Activated T-cell treated with anti-CD3 and anti-CD28 coated beads, Interleukin-2, amount 50 U/mL, for 4 hours (primary cell): ENCODE results near the gene KLF2. TPM values are rescaled to one million over a fixed set of nuclear protein-coding genes. Genes with fewer than 3 reads are reported as not detected.
"Not testable (repeated sequence)": the region's sequence is repeated elsewhere in the genome, so short reads cannot be mapped to it uniquely, and the experiment has no call there.

Source experiments
- ATAC-seq, 2 donors: fragments of 200-7000 bp; cut with Tn5 transposase; one replicate each; pipeline ENCODE4 v1.10.0; 2021
- DNase-seq: peaks from one replicate; pipeline ENCODE4 v3.0.0-alpha.2; 2020
- H3K27me3 Mint-ChIP-seq: one replicate; pipeline ENCODE4 v1.8.0; 2021; ENCODE audit warnings: low read depth, mixed read lengths
- H3K36me3 Mint-ChIP-seq: one replicate; pipeline ENCODE4 v1.8.0; 2022; ENCODE audit warnings: mixed read lengths; ENCODE audit not compliant: insufficient read depth
- H3K4me1 Mint-ChIP-seq: one replicate; pipeline ENCODE4 v1.8.0; 2021; ENCODE audit warnings: low read depth, mixed read lengths
- H3K4me3 Mint-ChIP-seq: one replicate; pipeline ENCODE4 v1.8.0; 2021; ENCODE audit warnings: mild to moderate bottlenecking, moderate library complexity, mixed read lengths
- H3K9me3 Mint-ChIP-seq: one replicate; pipeline ENCODE4 v1.8.0; 2021; ENCODE audit warnings: mixed read lengths
- total RNA-seq, 3 donors: library from RNA; stranded (reverse); gene quantifications; one replicate each; pipeline ENCODE4 v1.2.1, GENCODE V29; 2021

Gene KLF2
- total RNA-seq, 3 donors from 2014 or later = 1.4 to 2.5 (median 2.4) TPM

DNA sequence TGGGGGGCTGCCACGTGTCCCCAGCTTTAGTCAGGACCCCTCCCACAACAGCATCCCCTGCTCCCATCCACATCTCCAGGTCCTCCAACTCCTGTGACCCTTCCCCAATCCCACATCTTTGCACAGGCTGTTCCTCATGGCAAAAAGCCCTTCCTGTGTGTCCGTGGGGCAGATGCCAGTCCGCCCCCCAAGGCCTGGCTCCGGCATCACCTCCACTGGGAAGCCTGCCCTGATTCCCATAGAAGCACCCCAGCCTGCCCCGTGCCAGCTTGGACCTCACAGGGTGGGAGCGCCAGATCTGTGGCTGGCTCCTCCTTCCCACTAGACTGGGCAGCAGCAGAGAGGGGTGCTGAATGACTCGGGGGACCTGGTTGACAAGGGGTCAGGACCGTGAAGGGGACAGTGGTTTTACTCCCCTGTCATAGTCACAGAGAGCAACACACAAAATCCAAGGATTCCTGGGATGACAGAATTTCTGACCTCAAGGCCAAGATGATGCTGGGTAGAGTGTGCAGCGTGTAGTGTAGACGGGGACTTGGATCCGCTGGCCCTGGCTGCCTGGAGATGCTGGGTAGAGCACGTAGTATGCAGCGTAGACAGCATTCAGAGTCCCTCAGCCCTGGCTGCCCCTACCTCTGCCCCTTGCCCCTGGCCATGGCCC is 13.3 kb downstream of the KLF2 start:
- ATAC-seq = no peak
- no peaks in the 10 kb centered on the region for H3K9me3 Mint-ChIP-seq
- H3K4me3 Mint-ChIP-seq = peak overlapping the region; percentile 73
- H3K36me3 Mint-ChIP-seq = no peaks in the 10 kb centered on the region
- peaks cover 62% of the 10 kb centered on the region for H3K4me1 Mint-ChIP-seq
- no peak for DNase-seq
- H3K27me3 Mint-ChIP-seq = no peaks in the 10 kb centered on the region

DNA sequence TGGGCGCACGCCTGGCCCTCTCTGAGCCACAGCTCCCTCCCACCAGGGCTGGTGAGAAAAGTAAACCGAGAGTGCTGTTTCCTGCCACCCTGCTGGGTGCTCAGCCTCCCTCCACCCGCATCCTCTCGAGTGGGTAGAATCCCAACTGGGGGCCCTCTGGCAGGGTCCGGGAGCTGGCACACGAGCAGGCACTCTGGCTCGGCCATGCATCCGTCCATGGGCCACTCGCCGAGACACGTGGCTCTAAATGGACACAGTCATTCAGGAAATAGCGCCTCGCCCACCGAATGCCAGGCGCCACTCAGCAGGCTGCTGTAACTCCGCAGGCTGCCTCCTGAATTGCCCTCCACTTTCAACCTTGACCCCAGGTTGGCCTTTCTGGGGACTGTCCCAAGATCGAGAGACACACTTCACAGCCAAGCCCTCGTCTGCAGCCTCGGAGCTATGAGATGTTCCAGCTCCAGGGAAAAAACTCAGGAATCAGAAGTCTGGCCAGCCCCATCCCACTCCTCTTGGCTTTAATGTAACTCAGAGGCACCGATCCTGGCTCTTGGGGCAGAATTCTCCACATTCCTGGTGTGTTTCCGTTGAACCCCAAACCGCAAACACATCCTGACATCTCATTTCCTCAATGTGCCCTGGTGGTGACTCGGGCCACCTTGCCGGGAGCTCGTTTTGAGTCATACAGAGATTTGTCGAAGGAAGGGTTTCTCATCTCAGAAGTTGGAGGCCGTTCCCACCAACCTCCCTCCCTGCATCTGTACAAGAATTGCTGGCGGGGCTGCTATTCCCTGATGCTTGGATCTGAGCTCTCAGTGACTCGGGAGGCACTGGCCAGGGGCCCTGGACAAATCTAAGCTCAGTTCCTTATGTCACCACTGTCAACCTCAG is 14.1 kb downstream of the KLF2 start:
- H3K4me1 Mint-ChIP-seq = peaks cover 66% of the 10 kb centered on the region
- peak; percentile 41 for DNase-seq
- no peaks in the 10 kb centered on the region for H3K9me3 Mint-ChIP-seq
- peak overlapping the region; percentile 73 for H3K4me3 Mint-ChIP-seq
- H3K27me3 Mint-ChIP-seq = no peaks in the 10 kb centered on the region
- peak; percentile 63 to 72 for ATAC-seq
- H3K36me3 Mint-ChIP-seq = no peaks in the 10 kb centered on the region

DNA sequence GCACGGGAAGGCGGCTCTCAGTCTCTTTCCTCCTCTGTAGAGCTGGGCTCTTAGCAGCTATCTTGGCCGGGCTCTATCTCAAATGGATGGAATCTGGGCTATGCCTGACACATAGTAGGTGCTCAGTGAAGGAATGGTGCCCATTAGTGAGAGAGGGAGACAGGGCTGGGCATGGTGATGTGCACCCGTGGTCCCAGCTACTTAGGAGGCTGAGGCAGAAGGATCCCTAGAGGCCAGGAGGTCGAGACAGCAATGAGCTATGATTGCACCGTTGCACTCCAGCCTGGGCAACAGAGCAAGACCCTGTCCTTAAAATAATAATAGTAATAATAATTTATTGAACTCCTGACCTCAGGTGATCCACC is 14.7 kb downstream of the KLF2 start:
- DNase-seq (no peak), ATAC-seq (peak in 1 of 2 donors; percentile 1)
- Mint-ChIP-seq H3K9me3 (no peaks in the 10 kb centered on the region), H3K36me3 (no peaks in the 10 kb centered on the region), H3K4me3 (peak overlapping the region; percentile 73), H3K4me1 (peaks cover 63% of the 10 kb centered on the region), H3K27me3 (no peaks in the 10 kb centered on the region)

GRCh38 chr19:16340092-16340491 is 15.5 kb downstream of the KLF2 start:
- Mint-ChIP-seq H3K4me1 (peaks cover 59% of the 10 kb centered on the region), H3K4me3 (no peak overlapping the region), H3K27me3 (no peaks in the 10 kb centered on the region), H3K9me3 (no peaks in the 10 kb centered on the region), H3K36me3 (no peaks in the 10 kb centered on the region)
- DNase-seq = no peak
- no peak for ATAC-seq

- no peak for ATAC-seq
- H3K4me1 Mint-ChIP-seq = peaks cover 59% of the 10 kb centered on the region
- no peaks in the 10 kb centered on the region for H3K9me3 Mint-ChIP-seq
- H3K27me3 Mint-ChIP-seq = no peaks in the 10 kb centered on the region
- no peaks in the 10 kb centered on the region for H3K36me3 Mint-ChIP-seq
- no peak overlapping the region for H3K4me3 Mint-ChIP-seq
- DNase-seq = no peak
Measured at GRCh38 chr19:16340654-16341053, 16.0 kb downstream of the KLF2 start.

DNA sequence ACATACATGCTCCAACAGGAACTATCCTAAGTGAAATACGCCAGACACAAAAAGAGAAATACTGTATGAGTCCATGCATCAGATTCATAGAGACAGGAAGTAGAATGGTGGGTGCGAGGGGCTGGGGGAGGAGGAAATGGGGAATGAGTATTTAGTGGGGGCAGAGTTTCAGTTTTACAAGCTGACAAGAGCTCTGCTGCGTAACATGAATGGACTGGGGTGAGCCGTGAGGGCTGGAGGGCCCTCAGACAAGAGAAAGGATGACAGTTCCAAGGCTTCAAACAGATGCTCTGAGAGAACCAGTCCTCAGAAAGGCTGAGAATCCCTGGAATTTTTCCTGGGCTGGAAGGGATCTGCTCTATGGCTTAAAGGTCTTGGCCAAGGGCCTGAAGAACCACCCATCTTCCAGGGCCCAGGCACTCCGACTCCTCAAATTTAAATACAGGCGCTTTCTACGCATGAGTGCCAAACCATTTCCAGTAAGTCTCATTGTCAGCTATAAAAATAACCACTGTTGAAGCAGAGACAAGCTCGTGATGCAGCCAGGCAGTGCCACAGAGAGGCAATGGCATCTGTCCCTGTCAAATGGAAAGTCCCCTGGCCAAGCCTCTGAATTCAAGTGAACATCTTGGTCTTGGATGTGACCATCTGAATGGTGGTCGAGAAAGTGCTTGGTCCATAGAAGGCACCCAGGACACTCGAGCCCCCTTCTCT is 17.5 kb downstream of the KLF2 start:
- peak; percentile 30 for DNase-seq
- H3K27me3 Mint-ChIP-seq = no peaks in the 10 kb centered on the region
- ATAC-seq = peak; percentile 74 to 76
- H3K4me1 Mint-ChIP-seq = peaks cover 55% of the 10 kb centered on the region
- no peaks in the 10 kb centered on the region for H3K36me3 Mint-ChIP-seq
- no peaks in the 10 kb centered on the region for H3K9me3 Mint-ChIP-seq
- H3K4me3 Mint-ChIP-seq = peak overlapping the region; percentile 70

DNA sequence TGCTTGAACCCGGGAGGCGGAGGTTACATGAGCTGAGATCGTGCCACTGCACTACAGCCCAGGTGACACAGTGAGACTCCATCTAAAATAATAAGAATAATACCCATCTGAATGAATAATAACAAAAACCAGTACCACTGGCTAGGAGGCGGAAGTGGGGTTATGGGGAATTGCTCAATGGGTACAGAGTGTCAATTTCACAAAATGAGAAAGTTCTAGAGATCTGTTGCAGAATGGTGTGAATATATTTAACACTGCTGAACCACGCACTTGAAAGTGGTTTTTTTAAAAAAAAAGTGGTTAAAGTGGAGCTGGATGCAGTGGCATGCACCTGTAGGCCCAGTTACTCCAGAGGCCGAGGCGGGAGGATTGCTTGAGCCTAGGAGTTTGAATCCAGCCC is 18.5 kb downstream of the KLF2 start:
- Mint-ChIP-seq H3K27me3 (no peaks in the 10 kb centered on the region), H3K36me3 (no peaks in the 10 kb centered on the region), H3K4me1 (peaks cover 50% of the 10 kb centered on the region), H3K4me3 (no peak overlapping the region), H3K9me3 (no peaks in the 10 kb centered on the region)
- no peak for DNase-seq
- ATAC-seq = no peak

DNA sequence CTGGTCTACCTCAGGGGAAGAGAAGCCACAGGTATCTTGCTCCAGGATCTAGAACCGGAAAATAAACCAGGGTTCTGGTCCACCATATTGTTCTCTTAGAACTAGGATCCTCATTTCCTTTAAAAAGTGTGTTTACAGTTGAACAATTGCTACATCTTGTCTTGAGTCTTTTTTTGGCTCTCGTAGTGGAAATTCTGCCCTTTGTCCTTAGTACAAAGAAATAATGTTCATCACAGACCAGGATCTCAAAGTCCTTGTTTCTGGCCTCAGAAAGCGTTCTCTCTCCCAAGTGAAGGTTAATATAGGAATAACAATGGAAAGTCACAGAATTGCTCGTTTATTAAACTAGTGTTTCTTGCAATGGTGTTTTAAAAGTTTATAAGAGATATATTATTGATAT is 20.8 kb downstream of the KLF2 start:
- DNase-seq (no peak), ATAC-seq (no peak)
- peaks cover 36% of the 10 kb centered on the region for H3K4me1 Mint-ChIP-seq
- H3K36me3 Mint-ChIP-seq = peaks cover 2% of the 10 kb centered on the region
- H3K4me3 Mint-ChIP-seq = no peak overlapping the region
- H3K9me3 Mint-ChIP-seq = no peaks in the 10 kb centered on the region
- no peaks in the 10 kb centered on the region for H3K27me3 Mint-ChIP-seq

GRCh38 chr19:16347099-16347498 is 22.5 kb downstream of the KLF2 start:
- H3K9me3 Mint-ChIP-seq, H3K36me3 Mint-ChIP-seq: not testable (repeated sequence)
- H3K4me1 Mint-ChIP-seq = peaks cover 35% of the 10 kb centered on the region

GRCh38 chr19:16347706-16348105 is 23.1 kb downstream of the KLF2 start:
- ATAC-seq = no peak
- no peaks in the 10 kb centered on the region for H3K9me3 Mint-ChIP-seq
- H3K36me3 Mint-ChIP-seq = peaks cover 2% of the 10 kb centered on the region

More at GRCh38 chr19:16347099-16347498, 22.5 kb downstream of the KLF2 start:
- H3K4me3 Mint-ChIP-seq, H3K27me3 Mint-ChIP-seq, ATAC-seq, DNase-seq: not testable (repeated sequence)

DNA sequence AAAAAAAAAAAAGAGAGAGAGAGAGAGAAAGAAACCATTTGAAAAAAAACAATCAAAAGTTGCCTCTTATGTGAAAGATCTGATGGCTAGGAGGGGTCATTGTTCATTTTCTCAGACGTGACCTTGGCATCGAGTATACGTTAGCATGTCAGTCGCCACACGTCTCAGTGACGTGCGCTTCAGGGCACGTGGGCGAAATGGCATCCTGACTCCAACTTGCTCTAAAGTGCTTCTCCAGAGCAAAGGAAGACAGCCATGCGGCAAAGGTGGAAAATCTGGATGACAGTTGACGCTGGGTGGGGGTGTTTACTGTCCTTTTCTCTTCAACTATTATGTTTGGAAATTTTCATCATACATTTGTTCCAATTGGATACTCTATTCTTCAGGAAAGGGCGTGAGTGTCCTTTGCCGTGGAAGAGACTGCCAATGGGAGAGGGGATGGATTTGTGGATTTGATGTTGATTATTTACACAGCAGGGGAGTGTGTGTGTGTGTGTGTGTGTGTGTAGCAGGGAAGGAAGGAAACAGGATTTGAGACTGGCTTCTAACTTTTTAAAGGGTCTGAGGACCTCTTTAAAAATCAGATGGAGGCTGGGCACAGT is 25.0 kb downstream of the KLF2 start:
- DNase-seq (no peak), ATAC-seq (no peak)
- Mint-ChIP-seq H3K4me1 (peaks cover 35% of the 10 kb centered on the region), H3K9me3 (no peaks in the 10 kb centered on the region), H3K27me3 (no peaks in the 10 kb centered on the region), H3K36me3 (peaks cover 4% of the 10 kb centered on the region), H3K4me3 (no peak overlapping the region)

More at GRCh38 chr19:16347706-16348105, 23.1 kb downstream of the KLF2 start:
- no peak for DNase-seq
- H3K4me1 Mint-ChIP-seq = peaks cover 32% of the 10 kb centered on the region
- no peak overlapping the region for H3K4me3 Mint-ChIP-seq
- no peaks in the 10 kb centered on the region for H3K27me3 Mint-ChIP-seq

DNA sequence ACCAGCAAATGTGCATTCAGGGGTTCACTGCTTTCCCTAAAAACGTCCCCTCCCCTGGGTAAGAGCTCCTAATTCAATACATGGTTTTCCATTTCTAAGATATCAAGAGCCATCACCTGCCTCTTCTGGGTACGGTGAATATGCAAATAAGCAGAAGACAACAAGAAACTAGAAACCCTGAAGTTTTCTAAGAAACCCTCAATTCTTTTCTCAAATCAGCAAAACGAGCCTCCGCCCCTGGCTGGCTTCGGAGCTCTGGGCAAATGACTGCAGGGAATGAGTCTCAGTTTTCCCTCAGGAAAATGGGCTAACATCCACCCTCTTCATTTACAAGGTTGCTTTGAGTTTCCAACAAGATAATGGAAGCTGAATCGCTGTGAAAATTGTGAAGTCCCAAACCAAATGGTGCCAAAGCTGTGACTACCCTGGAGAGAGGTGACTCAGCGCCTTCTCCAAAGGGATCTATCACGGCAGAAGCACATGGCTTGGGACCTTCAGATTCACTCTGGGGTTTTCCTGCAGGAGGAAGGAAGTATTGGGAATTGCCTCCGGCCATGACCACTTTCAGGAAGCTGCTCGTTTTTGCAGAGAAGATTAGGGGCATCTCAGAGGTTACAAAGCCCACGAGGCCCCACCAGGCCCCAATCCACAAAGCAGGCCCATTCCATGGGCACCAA is 26.6 kb downstream of the KLF2 start:
- Mint-ChIP-seq H3K27me3 (no peaks in the 10 kb centered on the region), H3K9me3 (no peaks in the 10 kb centered on the region), H3K36me3 (peaks cover 4% of the 10 kb centered on the region), H3K4me3 (peak overlapping the region; percentile 32), H3K4me1 (peaks cover 48% of the 10 kb centered on the region)
- no peak for DNase-seq
- ATAC-seq = no peak

- Mint-ChIP-seq H3K36me3 (peaks cover 12% of the 10 kb centered on the region), H3K4me3 (peak overlapping the region; percentile 21), H3K9me3 (no peaks in the 10 kb centered on the region), H3K27me3 (no peaks in the 10 kb centered on the region), H3K4me1 (peaks cover 74% of the 10 kb centered on the region)
- ATAC-seq (peak; percentile 35 to 48), DNase-seq (no peak)
Measured at GRCh38 chr19:16355293-16356043, 30.8 kb downstream of the KLF2 start.
